H1 (cell line): ENCODE data around the gene ARL14.

Experiments
- ATF3 ChIP-seq: IDR thresholded peaks from 2 replicates; pipeline ENCODE4 v1.6.1; 2011; ENCODE audit warnings: low read depth, mild to moderate bottlenecking, low read length; ENCODE audit not compliant: insufficient read depth
- CTCF ChIP-seq, 3 experiments: IDR thresholded peaks; 1 replicate in 2 of 3; 2 replicates in 1 of 3; pipeline versions ENCODE4 v1.5.1 to v1.6.1; 2011; ENCODE audit warnings: low read length in 3 of 3, mild to moderate bottlenecking in 3 of 3, inconsistent platforms in 2 of 3, low read depth in 1 of 3, moderate library complexity in 1 of 3; ENCODE audit not compliant: insufficient read depth in 1 of 3; ENCODE audit errors: control extremely low read depth in 1 of 3
- TAF1 ChIP-seq: IDR thresholded peaks from 2 replicates; pipeline ENCODE4 v1.6.1; 2011; ENCODE audit warnings: mild to moderate bottlenecking, low read depth, low read length
- YY1 ChIP-seq: IDR thresholded peaks from 2 replicates; pipeline ENCODE4 v1.6.1; 2011; ENCODE audit warnings: low read depth, mild to moderate bottlenecking, low read length
- ZNF274 ChIP-seq: IDR thresholded peaks from 2 replicates; pipeline ENCODE4 v1.7.0; 2012; ENCODE audit warnings: low read length, borderline replicate concordance; ENCODE audit errors: extremely low read depth

- TF ChIP-seq ATF3 = no peak
- TF ChIP-seq CTCF (IDR thresholded peaks at IDR 0.05; ENCODE audit: control extremely low read depth in 1 of 3, insufficient read depth in 1 of 3, low read depth in 1 of 3, low read length in 3 of 3) = no peak
- TF ChIP-seq YY1 = no peak
- TF ChIP-seq ZNF274 = no peak
- TF ChIP-seq TAF1 = no peak
Measured at GRCh38 chr3:160691962-160692361, 15.0 kb downstream of the ARL14 start.
